Liver (tissue), 9 donors: ENCODE data around the gene NKX3-2. TPM values are rescaled to one million over a fixed set of nuclear protein-coding genes. Genes with fewer than 3 reads are reported as not detected.

Experiments used
- DNase-seq: peaks from one replicate; pipeline ENCODE4 v3.0.0-alpha.2; 2017; ENCODE audit warnings: low spot score
- H3K27ac ChIP-seq, 2 donors: one replicate each; pipeline ENCODE4 v1.7.0; 2013; ENCODE audit warnings: inconsistent platforms in 2 of 2, low read length in 2 of 2, control low read depth in 1 of 2, low read depth in 1 of 2, mild to moderate bottlenecking in 1 of 2
- H3K27me3 ChIP-seq, 4 donors: one replicate each; pipeline versions ENCODE4 v1.6.1 to v1.7.0; 2013; ENCODE audit warnings: low read length in 3 of 4, inconsistent platforms in 1 of 4, mild to moderate bottlenecking in 1 of 4, moderate library complexity in 1 of 4; ENCODE audit not compliant: control insufficient read depth in 4 of 4, insufficient read depth in 4 of 4
- H3K36me3 ChIP-seq, 4 donors: one replicate each; pipeline versions ENCODE4 v1.6.1 to v1.7.0; 2013; ENCODE audit warnings: low read length in 3 of 4, mild to moderate bottlenecking in 3 of 4, low read depth in 1 of 4, moderate library complexity in 1 of 4; ENCODE audit not compliant: control insufficient read depth in 4 of 4, insufficient read depth in 3 of 4
- H3K4me1 ChIP-seq, 4 donors: one replicate each; pipeline versions ENCODE4 v1.6.1 to v1.7.0; 2013; ENCODE audit warnings: low read length in 3 of 4, mild to moderate bottlenecking in 3 of 4, moderate library complexity in 1 of 4; ENCODE audit not compliant: control insufficient read depth in 4 of 4, insufficient read depth in 4 of 4
- H3K4me3 ChIP-seq, 3 donors: one replicate each; pipeline versions ENCODE4 v1.6.1 to v1.7.0; 2013; ENCODE audit warnings: low read length in 3 of 3, control low read depth in 1 of 3, low read depth in 1 of 3, mild to moderate bottlenecking in 1 of 3
- H3K9ac ChIP-seq, 2 donors: one replicate each; pipeline ENCODE4 v1.7.0; 2013; ENCODE audit warnings: low read length in 2 of 2, mild to moderate bottlenecking in 2 of 2, moderate library complexity in 2 of 2, control low read depth in 1 of 2, low read depth in 1 of 2
- H3K9me3 ChIP-seq, 4 donors: one replicate each; pipeline versions ENCODE4 v1.6.1 to v1.7.0; 2013; ENCODE audit warnings: low read length in 3 of 4; ENCODE audit not compliant: control insufficient read depth in 4 of 4
- CTCF ChIP-seq: fragments of 150-350 bp; IDR thresholded peaks from 2 replicates; pipeline ENCODE4 v1.5.1; 2017; ENCODE audit warnings: improper control_type of control experiment, low read depth, low read length; ENCODE audit not compliant: missing input control
- EGR1 ChIP-seq, 2 donors: IDR thresholded peaks; 2 replicates each; pipeline ENCODE4 v1.6.1; 2016 to 2018; ENCODE audit warnings: antibody characterized with exemption in 2 of 2, low read depth in 2 of 2
- FOXA1 ChIP-seq: IDR thresholded peaks from 2 replicates; pipeline ENCODE4 v1.6.1; 2016; ENCODE audit warnings: antibody characterized with exemption
- FOXA2 ChIP-seq: IDR thresholded peaks from 2 replicates; pipeline ENCODE4 v1.6.1; 2016; ENCODE audit warnings: antibody characterized with exemption
- GABPA ChIP-seq, 2 donors: IDR thresholded peaks in 1 of 2; conservative IDR thresholded peaks in 1 of 2; 2 replicates each; pipeline ENCODE4 v1.6.1; 2016; ENCODE audit warnings: antibody characterized with exemption in 2 of 2, mild to moderate bottlenecking in 1 of 2, moderate library complexity in 1 of 2
- HNF4A ChIP-seq, 2 donors: conservative IDR thresholded peaks; 2 replicates each; pipeline ENCODE4 v1.6.1; 2016; ENCODE audit warnings: antibody characterized with exemption in 2 of 2, mild to moderate bottlenecking in 2 of 2
- HNF4G ChIP-seq: IDR thresholded peaks from 2 replicates; pipeline ENCODE4 v1.6.1; 2016; ENCODE audit warnings: antibody characterized with exemption
- JUND ChIP-seq, 2 donors: IDR thresholded peaks; 2 replicates each; pipeline ENCODE4 v1.6.1; 2016; ENCODE audit warnings: antibody characterized with exemption in 2 of 2
- MAX ChIP-seq: IDR thresholded peaks from 2 replicates; pipeline ENCODE4 v1.6.1; 2016; ENCODE audit warnings: antibody characterized with exemption
- NR2F2 ChIP-seq: IDR thresholded peaks from 2 replicates; pipeline ENCODE4 v1.6.1; 2016; ENCODE audit warnings: antibody characterized with exemption
- RAD21 ChIP-seq, 2 donors: IDR thresholded peaks; 2 replicates each; pipeline ENCODE4 v1.6.1; 2016; ENCODE audit warnings: antibody characterized with exemption in 2 of 2, mild to moderate bottlenecking in 2 of 2
- REST ChIP-seq: IDR thresholded peaks from 2 replicates; pipeline ENCODE4 v1.6.1; 2016; ENCODE audit warnings: antibody characterized with exemption, mild to moderate bottlenecking
- SP1 ChIP-seq: IDR thresholded peaks from 2 replicates; pipeline ENCODE4 v1.6.1; 2018; ENCODE audit warnings: antibody characterized with exemption, mild to moderate bottlenecking
- TAF1 ChIP-seq: conservative IDR thresholded peaks from 2 replicates; pipeline ENCODE4 v1.6.1; 2016; ENCODE audit warnings: antibody characterized with exemption, mild to moderate bottlenecking
- YY1 ChIP-seq: IDR thresholded peaks from 2 replicates; pipeline ENCODE4 v1.6.1; 2016; ENCODE audit warnings: antibody characterized with exemption, mild to moderate bottlenecking
- ZBTB33 ChIP-seq: IDR thresholded peaks from 2 replicates; pipeline ENCODE4 v1.6.1; 2016; ENCODE audit warnings: antibody characterized with exemption
- WGBS: extraction: QIAGEN DNeasy Blood & Tissue Kit; methylation state at CpG from one replicate; pipeline ENCODE4 v1.1.7; 2013; 5-methylcytosine and 5-hydroxymethylcytosine counted together
- polyA plus RNA-seq, 2 donors: library from polyadenylated mRNA; stranded (reverse) in 1 of 2; unstranded in 1 of 2; fragments of 200-250 nt in 1 of 2; fragments of >200 nt in 1 of 2; fragmentation: Nextera tagmentation in 1 of 2; extraction: Ambion mirVana in 1 of 2; gene quantifications; one replicate each; pipeline versions ENCODE4 v1.2.1 to v1.2.3, GENCODE V29; 2013 to 2015
- total RNA-seq, 2 donors: library from RNA; depleted of rRNA; stranded (reverse); fragments of >200 nt; gene quantifications; one replicate each; pipeline ENCODE4 v1.2.3, GENCODE V29; 2014
- donor health status: healthy.
- donor health status: healthy.
- donor health status: healthy.
- donor health status: healthy.
- donor health status: healthy.

NKX3-2 gene
- total and polyA plus RNA-seq, 4 donors, result not detected

- peaks cover 0 to 16% (median 6%) of the 10 kb centered on the region in 4 donors for H3K4me1 ChIP-seq
- H3K36me3 ChIP-seq, result peaks cover 0 to 2% (median 0%) of the 10 kb centered on the region in 4 donors
- WGBS, result 55% methylated on average over 4 of the region's 4 CpGs
- no peak for TF ChIP-seq ZBTB33
- TF ChIP-seq FOXA2, result no peak
- TF ChIP-seq HNF4A (conservative IDR thresholded peaks at IDR 0.05), result no peak
- H3K9ac ChIP-seq, result no peak overlapping the region
- H3K27ac ChIP-seq, result no peak overlapping the region
- no peak for DNase-seq
- peaks cover 10 to 52% (median 19%) of the 10 kb centered on the region in 4 donors for H3K27me3 ChIP-seq
- peaks cover 11 to 19% (median 11%) of the 10 kb centered on the region in 4 donors for H3K9me3 ChIP-seq
- no peak overlapping the region for H3K4me3 ChIP-seq
Measured at GRCh38 chr4:13525606-13526281, 18.6 kb downstream of the NKX3-2 start.

GRCh38 chr4:13524504-13525243 lies 19.6 kb downstream of the NKX3-2 start:
- H3K27ac ChIP-seq, result no peak overlapping the region
- 14% methylated on average over 36 of the region's 36 CpGs for WGBS
- peaks cover 10 to 46% (median 19%) of the 10 kb centered on the region in 4 donors for H3K27me3 ChIP-seq
- H3K9me3 ChIP-seq, result peaks cover 11 to 19% (median 11%) of the 10 kb centered on the region in 4 donors
- H3K4me3 ChIP-seq, result no peak overlapping the region
- TF ChIP-seq SP1 (no peak), RAD21 (IDR thresholded peaks at IDR 0.05) (no peak), GABPA (IDR thresholded peaks at IDR 0.05 in 1 of 2, conservative IDR thresholded peaks at IDR 0.05 in 1 of 2) (no peak), HNF4G (no peak)
- peaks cover 0 to 16% (median 3%) of the 10 kb centered on the region in 4 donors for H3K4me1 ChIP-seq
- H3K9ac ChIP-seq, result no peak overlapping the region
- DNase-seq, result no peak
- peaks cover 0 to 2% (median 0%) of the 10 kb centered on the region in 4 donors for H3K36me3 ChIP-seq

- H3K36me3 ChIP-seq, result peaks cover 0 to 2% (median 0%) of the 10 kb centered on the region in 4 donors
- DNase-seq, result no peak
- H3K9ac ChIP-seq, result no peak overlapping the region
- WGBS, result 15% methylated on average over 59 of the region's 59 CpGs
- H3K9me3 ChIP-seq, result peaks cover 11 to 19% (median 11%) of the 10 kb centered on the region in 4 donors
- H3K27me3 ChIP-seq, result peaks cover 6 to 40% (median 18%) of the 10 kb centered on the region in 4 donors
- TF ChIP-seq CTCF (no peak), REST (no peak), GABPA (IDR thresholded peaks at IDR 0.05 in 1 of 2, conservative IDR thresholded peaks at IDR 0.05 in 1 of 2) (no peak), JUND (IDR thresholded peaks at IDR 0.05) (no peak), TAF1 (no peak), NR2F2 (no peak), RAD21 (IDR thresholded peaks at IDR 0.05) (no peak), EGR1 (IDR thresholded peaks at IDR 0.05; ENCODE audit: low read depth in 2 of 2) (no peak), YY1 (no peak), MAX (no peak), SP1 (no peak), FOXA1 (no peak), HNF4G (no peak), FOXA2 (no peak), HNF4A (conservative IDR thresholded peaks at IDR 0.05) (no peak)
- peaks cover 0 to 16% (median 2%) of the 10 kb centered on the region in 4 donors for H3K4me1 ChIP-seq
- no peak overlapping the region for H3K27ac ChIP-seq
- no peak overlapping the region for H3K4me3 ChIP-seq
Measured at GRCh38 chr4:13523591-13524503, 20.5 kb downstream of the NKX3-2 start.
